ENCODE results near the gene PCDHGA3. TPM values are rescaled to one million over a fixed set of nuclear protein-coding genes. Genes with fewer than 3 reads are reported as not detected.
A peak's percentile ranks its signal among the peaks of the same experiment; 100 is the strongest.

Gene PCDHGA3
- total RNA-seq, 1 donor from 2014 or later: 2.1 TPM

- H3K4me3 ChIP-seq (ENCODE audit: low read length in 3 of 3): peak within 1 kb of the TSS; percentile 54 to 72 (median 61)
- peaks cover 0 to 4% (median 0%) of the 10 kb centered on the region in 3 donors for H3K4me1 ChIP-seq (ENCODE audit: control insufficient read depth in 3 of 3, insufficient read depth in 3 of 3, low read length in 3 of 3)
- no peak within 1 kb of the TSS for H3K27ac ChIP-seq (ENCODE audit: low read depth, low read length)
- H3K9me3 ChIP-seq (ENCODE audit: control insufficient read depth in 3 of 3, low read length in 3 of 3): peaks cover 16 to 39% (median 31%) of the 10 kb centered on the region in 3 donors
- H3K36me3 ChIP-seq (ENCODE audit: control insufficient read depth in 3 of 3, insufficient read depth in 3 of 3, low read length in 3 of 3): peaks cover 0 to 4% (median 4%) of the 10 kb centered on the region in 3 donors
- peaks cover 7 to 36% (median 15%) of the 10 kb centered on the region in 3 donors for H3K27me3 ChIP-seq (ENCODE audit: control insufficient read depth in 3 of 3, insufficient read depth in 3 of 3, low read length in 3 of 3)
- peak within 1 kb of the TSS in 1 of 3 donors; percentile 50 for H3K9ac ChIP-seq (ENCODE audit: low read depth in 1 of 3, low read length in 3 of 3)
Measured at GRCh38 chr5:141359790-141360426, 16.3 kb downstream of the PCDHGA3 start, which contains the start of gene PCDHGB2. Gene PCDHGB2, plus strand, starts transcription at chr5:141359994. Its CDS starts 142 bp downstream, at chr5:141360136.

- Histone ChIP-seq H3K27me3 (ENCODE audit: control insufficient read depth in 3 of 3, insufficient read depth in 3 of 3, low read length in 3 of 3) (peaks cover 7 to 38% (median 21%) of the 10 kb centered on the region in 3 donors), H3K4me3 (ENCODE audit: low read length in 3 of 3) (peak overlapping the region in 2 of 3 donors; percentile 48 to 72), H3K4me1 (ENCODE audit: control insufficient read depth in 3 of 3, insufficient read depth in 3 of 3, low read length in 3 of 3) (peaks cover 0 to 4% (median 0%) of the 10 kb centered on the region in 3 donors), H3K27ac (ENCODE audit: low read depth, low read length) (no peak overlapping the region), H3K9ac (ENCODE audit: low read depth in 1 of 3, low read length in 3 of 3) (no peak overlapping the region), H3K9me3 (ENCODE audit: control insufficient read depth in 3 of 3, low read length in 3 of 3) (peaks cover 11 to 41% (median 34%) of the 10 kb centered on the region in 3 donors), H3K36me3 (ENCODE audit: control insufficient read depth in 3 of 3, insufficient read depth in 3 of 3, low read length in 3 of 3) (peaks cover 0 to 7% (median 4%) of the 10 kb centered on the region in 3 donors)
Measured at GRCh38 chr5:141360685-141361084, 17.1 kb downstream of the PCDHGA3 start.

DNA sequence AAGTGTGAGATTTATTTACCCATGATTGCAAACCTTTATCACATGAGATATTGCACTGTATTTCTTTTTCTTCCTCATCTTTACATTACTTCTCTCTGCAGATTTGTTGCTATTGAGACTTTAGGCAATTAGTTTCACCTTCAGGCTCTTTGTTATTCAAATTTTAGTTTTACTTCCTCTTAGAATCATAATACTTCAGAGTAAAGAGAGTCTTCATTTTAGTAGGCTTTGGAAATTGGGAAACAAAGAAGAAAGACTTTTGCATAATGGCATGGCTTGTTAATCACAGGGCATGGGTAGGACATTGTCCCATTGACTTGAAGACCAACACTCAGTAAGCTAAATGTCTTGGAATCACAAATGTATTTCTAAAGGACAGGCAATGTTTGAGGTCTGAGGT lies 19.1 kb downstream of the PCDHGA3 start:
- Histone ChIP-seq H3K36me3 (ENCODE audit: control insufficient read depth in 3 of 3, insufficient read depth in 3 of 3, low read length in 3 of 3) (peaks cover 0 to 10% (median 7%) of the 10 kb centered on the region in 3 donors), H3K27ac (ENCODE audit: low read depth, low read length) (no peak overlapping the region), H3K9me3 (ENCODE audit: control insufficient read depth in 3 of 3, low read length in 3 of 3) (peaks cover 10 to 32% (median 25%) of the 10 kb centered on the region in 3 donors), H3K4me3 (ENCODE audit: low read length in 3 of 3) (no peak overlapping the region), H3K4me1 (ENCODE audit: control insufficient read depth in 3 of 3, insufficient read depth in 3 of 3, low read length in 3 of 3) (no peaks in the 10 kb centered on the region), H3K27me3 (ENCODE audit: control insufficient read depth in 3 of 3, insufficient read depth in 3 of 3, low read length in 3 of 3) (peaks cover 12 to 36% (median 16%) of the 10 kb centered on the region in 3 donors), H3K9ac (ENCODE audit: low read depth in 1 of 3, low read length in 3 of 3) (no peak overlapping the region)

DNA sequence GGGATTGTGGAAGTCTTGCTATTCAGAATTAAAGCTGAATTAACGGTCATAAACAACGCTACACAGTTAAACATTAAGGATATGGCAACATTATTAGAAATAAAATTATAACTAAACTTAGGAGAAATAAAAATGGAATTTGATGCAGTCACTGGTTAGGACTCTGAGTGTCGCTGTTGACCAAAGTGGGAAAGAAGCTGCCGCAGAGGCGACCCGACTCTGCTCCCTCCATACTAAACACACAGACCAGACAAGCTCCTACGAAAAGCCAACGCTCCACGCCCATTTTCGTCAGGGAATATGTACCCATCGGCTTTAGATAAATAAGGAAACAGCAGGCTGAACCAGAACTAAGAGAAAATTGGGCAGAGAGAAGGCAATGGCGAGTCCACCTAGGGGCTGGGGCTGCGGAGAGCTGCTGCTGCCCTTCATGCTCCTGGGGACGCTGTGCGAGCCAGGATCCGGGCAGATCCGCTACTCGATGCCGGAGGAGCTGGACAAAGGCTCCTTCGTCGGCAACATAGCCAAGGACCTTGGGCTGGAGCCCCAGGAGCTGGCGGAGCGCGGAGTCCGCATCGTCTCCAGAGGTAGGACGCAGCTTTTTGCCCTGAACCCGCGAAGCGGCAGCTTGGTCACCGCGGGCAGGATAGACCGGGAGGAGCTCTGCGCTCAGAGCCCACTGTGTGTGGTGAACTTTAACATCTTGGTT lies 20.5 kb downstream of the PCDHGA3 start, which contains the start of gene PCDHGA5:
TSS of gene PCDHGA5 (plus strand) at position 211 of the 709 bp plus-strand sequence. CDS start at position 380, 169 bp downstream.
- Histone ChIP-seq H3K36me3 (ENCODE audit: control insufficient read depth in 3 of 3, insufficient read depth in 3 of 3, low read length in 3 of 3) (peaks cover 0 to 10% (median 7%) of the 10 kb centered on the region in 3 donors), H3K4me1 (ENCODE audit: control insufficient read depth in 3 of 3, insufficient read depth in 3 of 3, low read length in 3 of 3) (no peaks in the 10 kb centered on the region), H3K9me3 (ENCODE audit: control insufficient read depth in 3 of 3, low read length in 3 of 3) (peaks cover 10 to 32% (median 29%) of the 10 kb centered on the region in 3 donors), H3K27me3 (ENCODE audit: control insufficient read depth in 3 of 3, insufficient read depth in 3 of 3, low read length in 3 of 3) (peaks cover 12 to 36% (median 16%) of the 10 kb centered on the region in 3 donors), H3K4me3 (ENCODE audit: low read length in 3 of 3) (peak within 1 kb of the TSS in 2 of 3 donors; percentile 41 to 52), H3K27ac (ENCODE audit: low read depth, low read length) (no peak within 1 kb of the TSS), H3K9ac (ENCODE audit: low read depth in 1 of 3, low read length in 3 of 3) (no peak within 1 kb of the TSS)

DNA sequence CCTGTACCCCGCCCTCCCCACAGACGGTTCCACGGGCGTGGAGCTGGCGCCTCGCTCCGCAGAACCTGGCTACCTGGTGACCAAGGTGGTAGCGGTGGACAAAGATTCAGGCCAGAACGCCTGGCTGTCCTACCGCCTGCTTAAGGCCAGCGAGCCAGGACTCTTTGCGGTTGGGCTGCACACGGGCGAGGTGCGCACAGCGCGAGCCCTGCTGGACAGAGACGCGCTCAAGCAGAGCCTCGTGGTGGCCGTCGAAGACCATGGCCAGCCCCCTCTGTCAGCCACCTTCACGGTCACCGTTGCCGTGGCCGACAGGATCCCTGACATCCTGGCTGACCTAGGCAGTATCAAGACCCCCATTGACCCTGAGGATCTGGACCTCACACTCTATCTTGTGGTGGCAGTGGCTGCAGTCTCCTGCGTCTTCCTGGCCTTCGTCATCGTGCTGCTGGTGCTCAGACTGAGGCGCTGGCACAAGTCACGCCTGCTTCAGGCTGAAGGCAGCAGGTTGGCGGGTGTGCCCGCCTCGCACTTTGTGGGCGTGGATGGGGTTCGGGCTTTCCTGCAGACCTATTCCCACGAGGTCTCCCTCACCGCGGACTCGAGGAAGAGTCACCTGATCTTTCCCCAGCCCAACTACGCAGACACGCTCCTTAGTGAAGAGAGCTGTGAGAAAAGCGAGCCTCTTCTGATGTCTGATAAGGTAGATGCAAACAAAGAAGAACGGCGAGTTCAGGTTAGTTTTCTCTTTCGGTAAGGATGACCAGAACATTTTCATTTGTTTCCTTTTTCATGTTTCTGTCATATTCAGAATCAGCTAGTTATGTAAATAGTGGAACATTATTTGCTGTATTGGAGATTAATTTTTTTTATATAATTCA lies 22.6 kb downstream of the PCDHGA3 start:
- H3K9me3 ChIP-seq (ENCODE audit: control insufficient read depth in 3 of 3, low read length in 3 of 3): peaks cover 14 to 37% (median 28%) of the 10 kb centered on the region in 3 donors
- peaks cover 0 to 15% (median 7%) of the 10 kb centered on the region in 3 donors for H3K36me3 ChIP-seq (ENCODE audit: control insufficient read depth in 3 of 3, insufficient read depth in 3 of 3, low read length in 3 of 3)

GRCh38 chr5:141369994-141370848 lies 26.6 kb downstream of the PCDHGA3 start, which contains the start of gene PCDHGB3:
Gene PCDHGB3, plus strand, starts transcription at chr5:141370242. Its CDS starts 153 bp downstream, at chr5:141370395.
- peaks cover 0 to 14% (median 5%) of the 10 kb centered on the region in 3 donors for H3K36me3 ChIP-seq (ENCODE audit: control insufficient read depth in 3 of 3, insufficient read depth in 3 of 3, low read length in 3 of 3)
- H3K4me1 ChIP-seq (ENCODE audit: control insufficient read depth in 3 of 3, insufficient read depth in 3 of 3, low read length in 3 of 3): peaks cover 0 to 11% (median 0%) of the 10 kb centered on the region in 3 donors
- peak within 1 kb of the TSS; percentile 55 to 61 (median 58) for H3K4me3 ChIP-seq (ENCODE audit: low read length in 3 of 3)
- H3K9ac ChIP-seq (ENCODE audit: low read depth in 1 of 3, low read length in 3 of 3): peak within 1 kb of the TSS; percentile 34 to 54 (median 42)
- no peak within 1 kb of the TSS for H3K27ac ChIP-seq (ENCODE audit: low read depth, low read length)
- H3K27me3 ChIP-seq (ENCODE audit: control insufficient read depth in 3 of 3, insufficient read depth in 3 of 3, low read length in 3 of 3): peaks cover 16 to 18% (median 17%) of the 10 kb centered on the region in 3 donors
- H3K9me3 ChIP-seq (ENCODE audit: control insufficient read depth in 3 of 3, low read length in 3 of 3): peaks cover 30 to 44% (median 32%) of the 10 kb centered on the region in 3 donors

More for the DNA sequence above, 22.6 kb downstream of the PCDHGA3 start:
- Histone ChIP-seq H3K9ac (ENCODE audit: low read depth in 1 of 3, low read length in 3 of 3) (no peak overlapping the region), H3K27ac (ENCODE audit: low read depth, low read length) (no peak overlapping the region), H3K4me1 (ENCODE audit: control insufficient read depth in 3 of 3, insufficient read depth in 3 of 3, low read length in 3 of 3) (peaks cover 0 to 5% (median 0%) of the 10 kb centered on the region in 3 donors), H3K4me3 (ENCODE audit: low read length in 3 of 3) (peak overlapping the region in 1 of 3 donors; percentile 27), H3K27me3 (ENCODE audit: control insufficient read depth in 3 of 3, insufficient read depth in 3 of 3, low read length in 3 of 3) (peaks cover 12 to 26% (median 16%) of the 10 kb centered on the region in 3 donors)

DNA sequence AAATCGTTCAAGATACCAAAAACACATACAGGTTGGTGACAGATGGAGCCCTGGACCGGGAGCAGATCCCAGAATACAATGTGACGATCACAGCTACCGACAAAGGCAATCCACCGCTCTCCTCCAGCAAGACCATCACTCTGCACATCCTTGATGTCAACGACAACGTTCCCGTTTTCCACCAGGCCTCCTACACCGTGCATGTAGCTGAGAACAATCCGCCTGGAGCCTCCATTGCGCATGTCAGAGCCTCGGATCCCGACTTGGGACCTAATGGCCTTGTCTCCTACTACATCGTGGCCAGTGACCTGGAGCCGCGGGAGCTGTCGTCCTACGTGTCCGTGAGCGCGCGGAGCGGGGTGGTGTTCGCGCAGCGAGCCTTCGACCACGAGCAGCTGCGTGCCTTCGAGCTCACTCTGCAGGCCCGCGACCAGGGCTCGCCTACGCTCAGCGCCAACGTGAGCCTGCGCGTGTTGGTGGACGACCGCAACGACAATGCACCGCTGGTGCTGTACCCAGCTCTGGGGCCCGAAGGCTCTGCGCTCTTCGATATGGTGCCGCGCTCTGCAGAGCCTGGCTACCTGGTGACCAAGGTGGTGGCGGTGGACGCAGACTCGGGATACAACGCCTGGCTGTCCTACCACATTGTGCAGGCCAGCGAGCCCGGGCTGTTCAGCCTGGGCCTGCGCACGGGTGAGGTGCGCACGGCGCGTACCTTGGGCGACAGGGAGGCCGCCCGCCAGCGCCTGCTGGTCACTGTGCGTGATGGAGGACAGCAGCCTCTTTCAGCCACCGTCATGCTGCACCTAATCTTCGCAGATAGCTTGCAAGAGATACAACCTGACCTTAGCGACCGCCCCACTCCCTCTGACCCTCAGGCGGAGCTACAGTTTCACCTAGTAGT lies 28.2 kb downstream of the PCDHGA3 start:
- H3K4me1 ChIP-seq (ENCODE audit: control insufficient read depth in 3 of 3, insufficient read depth in 3 of 3, low read length in 3 of 3): peaks cover 0 to 11% (median 0%) of the 10 kb centered on the region in 3 donors
- H3K4me3 ChIP-seq (ENCODE audit: low read length in 3 of 3): peak overlapping the region; percentile 33 to 41 (median 36)
- H3K9me3 ChIP-seq (ENCODE audit: control insufficient read depth in 3 of 3, low read length in 3 of 3): peaks cover 21 to 41% (median 28%) of the 10 kb centered on the region in 3 donors

More for the DNA sequence above, 28.2 kb downstream of the PCDHGA3 start:
- H3K27ac ChIP-seq (ENCODE audit: low read depth, low read length): no peak overlapping the region
- H3K9ac ChIP-seq (ENCODE audit: low read depth in 1 of 3, low read length in 3 of 3): no peak overlapping the region
- H3K27me3 ChIP-seq (ENCODE audit: control insufficient read depth in 3 of 3, insufficient read depth in 3 of 3, low read length in 3 of 3): peaks cover 9 to 17% (median 10%) of the 10 kb centered on the region in 3 donors
- H3K36me3 ChIP-seq (ENCODE audit: control insufficient read depth in 3 of 3, insufficient read depth in 3 of 3, low read length in 3 of 3): peaks cover 0 to 10% (median 2%) of the 10 kb centered on the region in 3 donors
